Measurements from ENCODE around the gene STOML1. TPM values are rescaled to one million over a fixed set of nuclear protein-coding genes. Genes with fewer than 3 reads are reported as not detected.

Gene STOML1
- total RNA-seq, 1 experiment from 2014 or later, result 29.9 TPM

DNA sequence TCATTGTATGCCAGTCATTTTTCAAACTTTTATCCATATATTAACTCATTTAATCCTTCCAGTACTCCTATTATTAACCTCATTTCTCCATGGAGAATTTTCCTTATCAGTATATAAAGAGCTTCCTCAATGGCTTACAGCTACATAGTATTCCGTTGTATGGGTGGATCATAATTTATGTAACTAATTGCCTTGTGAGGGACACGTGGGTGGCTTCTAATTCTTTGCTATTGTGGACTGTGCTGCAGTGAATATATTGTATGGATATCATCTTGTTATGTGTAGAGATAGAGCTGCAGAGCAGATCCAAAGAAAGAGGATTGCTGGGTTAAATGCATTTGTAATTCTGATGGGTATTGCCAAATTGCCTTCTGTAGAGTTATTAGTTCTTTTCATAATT is 27.6 kb upstream of the STOML1 start:
- no peak for DNase-seq (ENCODE audit: low read depth)

DNA sequence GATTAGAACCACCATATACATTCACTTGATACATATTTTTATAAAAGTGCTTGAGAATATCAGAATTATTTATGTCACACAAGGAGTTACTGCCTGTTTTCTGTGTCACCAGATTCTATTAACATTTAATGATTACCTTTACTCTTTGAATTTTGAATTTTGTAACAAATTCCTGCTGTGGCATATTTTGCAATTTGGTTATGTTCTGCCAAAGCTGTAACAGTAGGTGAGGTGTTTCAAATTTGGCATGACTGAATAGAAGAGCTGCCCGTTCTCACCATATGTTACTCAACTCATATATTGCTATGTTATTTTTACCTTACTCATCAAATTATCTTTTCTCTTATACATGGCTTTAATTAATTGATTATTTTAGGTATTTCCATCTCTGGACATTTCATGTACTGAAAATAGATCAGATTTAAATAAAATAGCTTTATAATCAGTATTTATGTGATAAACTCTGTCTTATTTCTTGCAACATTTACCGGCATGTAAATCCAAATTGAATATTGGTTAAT is 21.3 kb upstream of the STOML1 start:
- DNase-seq (ENCODE audit: low read depth), result no peak

DNA sequence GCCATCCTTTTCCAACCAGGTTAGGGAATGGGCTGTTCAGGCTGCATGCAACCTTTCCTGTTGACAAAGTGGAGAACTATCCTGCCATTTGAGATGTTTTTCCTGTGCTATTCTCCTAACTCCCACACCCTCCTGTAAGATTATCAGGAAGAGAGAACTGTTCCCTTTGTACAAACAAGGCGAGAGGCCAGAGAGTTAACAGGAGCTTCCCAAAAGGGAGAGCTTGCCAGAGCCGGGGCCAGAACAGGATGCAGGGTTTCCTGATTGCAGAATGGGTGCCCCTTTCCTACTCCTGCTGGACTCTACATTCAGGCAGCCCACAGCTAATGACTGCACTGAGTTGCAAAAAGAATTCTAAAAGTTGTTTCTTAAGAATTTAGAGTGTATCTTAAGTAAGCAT is 19.5 kb upstream of the STOML1 start:
- no peak for DNase-seq (ENCODE audit: low read depth)

DNA sequence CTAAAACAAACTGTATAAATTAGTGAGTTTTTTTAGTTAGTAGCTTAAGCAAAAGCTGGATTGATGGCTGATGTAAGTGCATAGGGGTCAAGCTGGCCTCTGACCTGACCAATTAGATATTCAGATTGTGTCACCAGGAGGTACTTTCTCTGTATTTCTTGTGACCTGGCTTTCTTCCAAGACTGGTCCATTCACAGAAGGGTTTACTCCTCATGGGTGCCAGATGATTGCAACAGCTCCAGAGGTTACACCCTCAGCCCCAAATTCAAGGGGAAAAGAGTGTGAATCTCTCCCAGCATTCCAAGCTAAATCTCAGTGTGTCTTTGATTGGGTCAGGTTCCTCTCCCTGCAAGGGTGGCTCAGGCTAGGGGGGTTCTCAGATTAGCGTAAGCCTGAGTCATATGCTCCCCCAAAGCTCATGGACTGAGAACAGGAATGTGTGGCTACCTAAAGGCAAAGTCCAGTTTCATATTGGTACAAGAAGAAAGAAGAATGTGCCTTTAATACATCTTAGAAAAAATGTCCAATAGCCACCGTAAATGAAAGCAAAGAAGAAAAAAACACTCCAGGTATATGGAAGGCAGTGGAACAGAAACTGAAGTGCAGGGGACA is 18.9 kb upstream of the STOML1 start:
- no peak for DNase-seq (ENCODE audit: low read depth)

DNA sequence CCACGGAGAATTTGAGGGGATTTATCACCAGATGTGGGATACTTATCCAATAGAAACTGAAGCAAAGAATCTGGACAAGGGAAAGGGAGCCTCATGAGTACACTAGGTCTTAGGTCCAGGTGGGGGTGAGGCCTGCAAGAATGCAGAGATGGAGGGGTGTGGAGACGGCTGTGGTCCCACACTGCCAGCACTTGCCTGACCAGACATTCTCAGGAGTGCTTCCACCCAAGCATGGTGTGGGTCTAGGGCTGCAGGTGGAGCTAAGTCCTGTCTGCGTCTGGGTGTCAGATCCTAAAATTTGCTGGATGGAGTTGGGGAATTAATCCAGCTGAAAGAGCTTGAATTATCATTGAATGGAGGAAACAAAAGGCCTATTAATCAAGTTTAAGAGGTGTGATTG is 16.8 kb upstream of the STOML1 start:
- no peak for DNase-seq (ENCODE audit: low read depth)

DNA sequence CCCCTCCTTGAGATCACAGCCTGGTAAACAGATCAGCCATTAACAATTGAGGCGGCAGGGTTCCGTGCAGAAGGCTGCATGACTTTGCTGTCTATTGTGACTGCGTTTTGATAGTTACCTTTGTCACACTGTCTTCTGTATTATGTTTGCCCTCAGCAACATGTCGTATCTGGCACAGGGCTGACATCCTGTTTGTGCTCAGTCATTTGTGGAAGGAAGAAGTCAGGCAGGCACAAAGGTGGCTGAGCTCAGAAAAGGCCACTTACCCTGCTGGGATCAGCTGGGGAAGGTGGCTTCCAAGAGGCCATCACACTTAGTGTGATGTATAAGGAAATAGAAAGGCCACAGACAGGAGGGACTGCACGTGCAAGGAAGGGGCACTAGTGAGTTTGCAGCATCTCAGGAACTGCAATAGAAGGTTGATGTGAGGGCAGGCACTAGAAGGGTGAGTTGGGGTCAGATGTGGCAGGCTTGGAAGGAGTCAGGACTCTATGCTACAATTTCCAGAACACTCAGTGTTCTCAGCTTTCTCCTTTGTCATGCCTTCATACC is 15.8 kb upstream of the STOML1 start:
- no peak for DNase-seq (ENCODE audit: low read depth)

DNA sequence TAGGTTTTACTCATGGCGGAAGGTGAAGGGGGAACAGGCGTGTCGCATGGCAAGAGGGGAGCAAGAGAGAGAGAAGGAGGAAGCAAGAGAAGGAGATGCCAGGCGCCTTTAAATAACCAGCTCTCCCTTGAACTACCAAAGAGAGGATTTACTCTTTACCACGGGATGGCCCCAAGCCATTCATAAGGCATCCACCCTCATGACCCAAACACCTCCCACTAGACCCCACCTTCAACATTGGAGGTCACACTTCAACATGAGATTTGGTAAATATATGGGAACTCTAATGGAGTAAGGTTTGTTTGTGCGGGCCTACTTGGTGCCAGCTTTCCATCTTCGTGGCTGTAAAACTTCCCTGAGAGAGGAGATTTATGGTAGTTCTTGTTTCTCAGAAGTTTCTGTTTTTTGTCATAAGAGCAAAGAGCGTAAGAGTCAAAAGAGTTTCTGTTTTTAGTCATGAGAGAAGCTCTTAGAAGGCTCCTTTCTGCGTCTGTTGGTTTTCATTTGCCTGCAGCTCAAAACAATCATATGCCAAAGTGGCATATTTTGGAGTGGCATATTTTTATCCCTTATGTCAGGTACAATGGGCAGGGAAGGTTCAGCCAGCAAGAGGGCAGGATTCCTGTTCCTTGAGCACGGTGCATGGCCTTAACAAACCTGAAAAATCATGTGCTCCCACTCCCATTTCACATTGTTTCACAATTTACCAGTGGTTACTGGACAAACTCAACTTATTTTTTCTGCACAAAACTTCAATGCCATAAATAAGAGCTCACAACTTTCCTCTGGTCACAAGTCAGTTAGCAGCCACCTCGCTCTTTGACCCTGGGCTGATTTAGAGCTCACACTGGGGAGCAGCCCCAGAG is 14.9 kb upstream of the STOML1 start:
- DNase-seq (ENCODE audit: low read depth), result no peak

DNA sequence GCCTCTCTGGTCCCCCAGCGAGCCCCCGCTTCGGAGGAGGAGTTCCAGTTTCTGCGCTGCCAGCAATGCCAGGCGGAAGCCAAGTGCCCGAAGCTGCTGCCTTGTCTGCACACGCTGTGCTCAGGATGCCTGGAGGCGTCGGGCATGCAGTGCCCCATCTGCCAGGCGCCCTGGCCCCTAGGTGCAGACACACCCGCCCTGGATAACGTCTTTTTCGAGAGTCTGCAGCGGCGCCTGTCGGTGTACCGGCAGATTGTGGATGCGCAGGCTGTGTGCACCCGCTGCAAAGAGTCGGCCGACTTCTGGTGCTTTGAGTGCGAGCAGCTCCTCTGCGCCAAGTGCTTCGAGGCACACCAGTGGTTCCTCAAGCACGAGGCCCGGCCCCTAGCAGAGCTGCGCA is 5.9 kb upstream of the STOML1 start:
- no peak for DNase-seq (ENCODE audit: low read depth)

DNA sequence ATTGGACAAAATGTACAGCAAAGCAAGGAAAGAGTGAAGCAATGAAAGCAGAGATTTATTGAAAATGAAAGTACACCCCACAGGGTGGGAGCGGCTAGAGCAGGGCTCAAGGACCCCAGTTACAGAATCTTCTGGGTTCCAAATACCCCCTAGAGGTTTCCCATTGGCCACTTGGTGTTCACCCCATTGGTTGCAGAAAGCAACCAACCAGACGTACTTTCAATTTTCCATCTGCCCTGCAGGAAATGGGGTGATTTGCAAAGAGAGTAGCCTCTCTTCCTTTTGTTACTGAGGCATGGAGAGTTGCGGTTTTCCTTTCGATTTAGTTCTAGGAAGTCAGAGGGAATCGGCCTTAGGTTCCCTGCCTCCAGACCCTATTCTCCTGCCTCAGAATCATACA is 4.8 kb upstream of the STOML1 start:
- DNase-seq (ENCODE audit: low read depth), result peak; percentile 72

DNA sequence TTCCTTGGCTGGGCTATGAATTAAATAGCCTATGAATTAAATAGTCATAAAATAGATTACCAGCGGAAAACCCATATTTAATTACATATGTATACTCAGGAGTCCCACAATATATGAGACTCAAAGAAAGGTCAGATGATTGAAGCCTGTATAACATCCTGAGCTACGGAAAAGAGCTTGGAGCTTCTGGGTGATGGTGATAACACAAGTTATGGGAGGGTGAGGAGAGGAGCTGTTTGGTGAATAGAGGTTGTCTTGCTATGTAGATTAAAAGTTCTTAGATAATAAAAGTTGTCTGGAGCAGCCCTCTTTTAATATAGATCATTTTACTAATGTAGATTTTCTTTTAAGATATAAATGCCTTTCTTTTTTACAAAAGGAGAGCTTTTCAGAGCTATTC is 4.2 kb upstream of the STOML1 start:
- no peak for DNase-seq (ENCODE audit: low read depth)

DNA sequence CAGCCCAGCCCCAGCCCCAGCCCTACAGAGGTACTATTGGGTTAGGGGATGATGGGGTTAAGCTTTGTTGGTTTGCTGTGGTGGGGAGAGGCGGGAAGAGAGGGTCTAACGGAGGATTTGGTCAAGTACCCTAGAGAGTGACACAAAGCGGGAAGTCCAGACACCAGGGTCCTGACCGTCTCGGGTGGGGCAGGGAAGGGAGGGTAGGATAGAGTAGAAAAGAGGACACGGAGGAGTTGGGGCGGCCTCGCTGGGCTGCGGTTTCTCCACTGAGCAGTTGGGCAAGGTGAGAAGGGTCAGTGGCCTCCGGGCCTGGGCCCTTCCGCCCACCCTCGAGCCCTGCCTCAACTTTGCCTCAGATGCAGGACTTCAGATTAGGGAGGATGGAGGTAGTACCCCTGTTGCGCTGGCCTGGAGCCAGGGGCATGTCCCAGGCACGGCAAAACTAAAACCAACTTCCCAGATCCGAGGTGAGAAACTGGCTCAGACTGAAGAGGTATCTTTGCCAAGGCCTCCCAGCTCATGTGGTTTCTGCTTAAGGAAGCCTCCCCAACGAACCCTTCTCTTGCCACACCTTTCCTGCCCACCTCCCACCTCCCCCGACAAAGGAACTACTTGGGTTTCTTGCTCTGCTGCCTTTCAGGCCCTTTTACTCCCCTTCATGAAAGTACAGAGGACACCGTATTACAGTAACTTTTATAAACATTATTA is 3.0 kb upstream of the STOML1 start:
- DNase-seq (ENCODE audit: low read depth), result no peak

DNA sequence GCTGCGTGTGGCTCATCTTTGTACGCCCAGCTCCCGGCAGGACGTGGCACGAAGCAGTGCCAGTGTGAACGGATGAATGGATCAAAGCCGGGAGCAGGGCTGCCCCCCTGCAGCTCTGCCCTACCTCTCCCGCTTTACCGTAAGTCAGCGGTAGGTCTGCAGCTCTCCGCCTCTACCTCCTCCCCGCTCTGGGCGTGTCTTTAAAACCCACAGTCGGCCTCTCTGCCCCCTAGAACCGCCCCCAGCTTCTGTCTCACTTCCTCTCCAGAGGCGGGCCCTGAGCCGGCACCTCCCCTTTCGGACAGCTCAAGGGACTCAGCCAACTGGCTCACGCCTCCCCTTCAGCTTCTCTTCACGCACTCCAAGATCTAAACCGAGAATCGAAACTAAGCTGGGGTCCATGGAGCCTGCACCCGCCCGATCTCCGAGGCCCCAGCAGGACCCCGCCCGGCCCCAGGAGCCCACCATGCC is 2.4 kb upstream of the STOML1 start, which contains the start of gene PML:
Gene PML, plus strand, starts transcription at position 304 of the 471 bp plus-strand sequence. Its CDS starts 97 bp downstream, at position 401.
- DNase-seq (ENCODE audit: low read depth), result peak; percentile 93

DNA sequence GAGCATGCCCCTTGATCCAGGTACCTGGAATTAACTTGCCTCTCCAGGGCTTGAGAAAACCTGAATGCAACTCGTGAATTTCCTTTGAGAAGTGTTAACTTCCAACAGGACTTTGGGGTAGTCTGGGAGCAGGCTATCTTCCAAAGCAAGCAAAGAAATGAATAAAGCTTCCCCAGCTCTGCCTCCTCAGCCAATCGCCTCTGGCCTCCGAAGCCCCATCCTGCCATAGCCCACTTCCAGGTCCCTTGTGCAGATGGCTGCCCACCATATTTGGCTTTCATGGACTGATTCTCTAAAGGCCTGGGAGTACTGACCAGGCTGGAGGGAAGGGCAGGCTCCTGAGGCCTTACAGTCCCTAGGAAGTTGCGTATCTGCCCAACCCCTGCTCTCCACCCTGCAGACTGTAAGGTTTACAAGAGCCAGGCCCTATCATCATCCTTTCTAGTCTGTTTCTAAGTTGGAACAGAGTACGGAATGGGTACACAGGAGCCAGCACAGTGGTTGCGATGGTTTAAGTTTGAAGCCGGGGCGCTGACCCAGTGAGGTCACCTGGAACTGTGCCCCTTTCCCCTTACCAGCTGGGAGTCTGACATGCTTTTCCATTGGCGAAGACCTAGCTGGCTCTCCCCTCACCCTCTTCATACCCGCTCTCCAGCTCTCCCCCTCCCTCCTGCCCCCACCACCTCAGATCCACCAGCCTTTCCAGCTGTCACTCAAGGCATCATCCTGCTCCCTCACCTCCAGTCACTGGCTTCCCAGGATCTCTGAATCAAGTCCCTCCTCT is 1.3 kb upstream of the STOML1 start:
- DNase-seq (ENCODE audit: low read depth), result no peak

DNA sequence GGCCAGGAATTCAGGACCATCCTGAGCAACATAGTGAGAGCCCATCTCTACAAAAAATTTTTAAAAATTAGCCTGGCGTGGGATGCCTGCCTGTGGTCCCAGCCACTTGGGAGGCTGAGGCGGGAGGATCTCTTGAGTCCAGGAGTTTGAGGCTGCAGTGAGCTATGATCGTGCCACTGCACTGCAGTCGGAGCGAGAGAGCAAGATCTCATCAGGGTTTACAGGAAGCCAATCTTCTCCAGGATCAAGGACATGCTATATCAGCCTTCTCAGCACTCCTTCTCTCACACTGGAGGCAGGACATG is 451 bp upstream of the STOML1 start:
- DNase-seq (ENCODE audit: low read depth), result no peak

DNA sequence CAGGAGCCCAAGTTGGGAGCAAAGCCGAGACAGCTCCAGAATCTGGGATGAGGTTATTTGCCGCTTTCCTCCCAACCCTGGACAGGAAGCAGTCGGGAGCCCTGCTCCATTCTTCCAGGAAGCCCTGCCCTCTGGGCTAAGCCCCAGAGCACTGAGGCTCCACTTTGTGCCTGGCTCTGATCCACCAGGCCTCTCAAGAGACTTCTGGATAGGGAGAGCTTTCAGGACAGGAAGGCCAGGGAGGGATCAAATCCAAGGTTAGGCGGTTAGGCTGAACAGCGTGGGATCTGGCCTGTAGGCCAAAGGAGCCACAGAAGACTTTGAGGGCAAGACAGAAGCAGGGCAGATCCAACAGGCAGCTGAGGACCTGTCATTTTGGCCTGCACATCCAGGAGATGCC is 835 bp downstream of the STOML1 start:
- DNase-seq (ENCODE audit: low read depth), result peak; percentile 57

DNA sequence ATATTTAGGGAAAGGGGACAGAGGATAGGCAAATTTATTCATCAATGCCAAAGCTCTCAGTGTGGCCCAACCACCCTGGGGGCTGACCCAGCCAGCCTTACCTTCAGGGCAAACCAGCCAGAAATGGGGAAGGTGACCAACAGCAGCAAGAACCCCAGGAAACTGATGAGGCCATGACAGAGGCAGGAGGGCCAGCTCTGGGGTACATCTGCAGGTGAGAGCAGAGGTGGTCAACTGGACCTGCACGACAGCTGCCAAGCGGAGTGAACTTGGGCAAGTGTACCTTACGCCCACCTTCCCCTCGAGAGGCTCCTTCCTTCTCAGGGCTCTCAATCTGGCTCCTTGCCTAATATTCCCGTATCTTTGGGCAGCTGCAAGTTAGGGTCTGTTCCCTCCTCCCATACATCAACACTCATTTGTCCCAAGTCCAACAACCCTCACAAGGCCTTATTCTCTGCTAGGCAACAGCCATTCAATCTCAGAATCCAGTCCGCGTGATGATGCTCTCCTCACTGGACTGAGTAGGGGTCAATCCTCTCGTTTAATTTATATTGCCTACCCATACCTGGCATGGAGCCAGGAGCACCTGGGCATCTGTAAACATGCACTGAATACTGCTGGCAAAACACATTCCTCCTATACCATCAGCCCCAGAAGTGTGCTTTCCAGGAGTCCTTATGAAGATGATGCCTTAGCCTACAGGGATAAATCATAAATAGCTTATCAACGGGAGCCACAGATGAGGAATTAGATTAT is 1.7 kb downstream of the STOML1 start:
- no peak for DNase-seq (ENCODE audit: low read depth)

DNA sequence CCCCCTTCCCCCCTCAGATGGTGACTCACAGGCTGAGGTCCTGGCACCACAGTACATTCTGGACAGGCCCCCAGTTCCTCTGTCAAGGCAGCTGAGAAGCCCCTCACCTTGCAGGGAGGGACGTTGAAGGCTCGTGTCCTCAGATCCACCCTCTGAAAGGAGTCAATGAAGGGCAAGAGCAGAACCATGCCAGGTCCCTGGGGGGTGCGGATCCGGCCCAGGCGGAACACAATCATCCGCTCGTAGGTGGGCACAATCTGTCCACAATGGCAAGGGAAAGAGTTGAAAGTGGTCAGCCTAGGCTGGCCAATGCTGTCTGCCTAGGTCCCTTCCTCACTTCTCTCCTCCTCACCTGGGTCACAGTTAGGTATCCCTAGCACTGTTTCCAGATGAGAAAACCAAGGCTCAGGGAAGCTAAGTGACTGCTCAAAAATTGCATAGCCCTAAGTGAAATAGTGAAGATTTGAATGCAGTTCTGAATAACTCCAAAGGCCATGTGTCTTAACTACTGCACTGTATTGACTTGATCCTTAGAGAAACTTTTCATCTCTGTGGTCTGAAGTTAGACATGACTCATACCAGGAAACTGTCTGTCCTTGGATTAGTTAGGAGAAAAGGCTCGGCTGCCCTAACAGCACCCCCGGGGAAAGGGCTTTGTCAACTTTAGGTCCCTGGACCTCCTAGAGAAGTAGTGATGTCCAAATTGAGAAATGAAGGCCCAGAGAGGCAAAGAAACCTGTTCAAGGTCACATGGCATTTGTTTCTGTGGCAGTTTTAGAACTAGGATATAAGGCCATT is 2.9 kb downstream of the STOML1 start:
- peak; percentile 89 for DNase-seq (ENCODE audit: low read depth)

DNA sequence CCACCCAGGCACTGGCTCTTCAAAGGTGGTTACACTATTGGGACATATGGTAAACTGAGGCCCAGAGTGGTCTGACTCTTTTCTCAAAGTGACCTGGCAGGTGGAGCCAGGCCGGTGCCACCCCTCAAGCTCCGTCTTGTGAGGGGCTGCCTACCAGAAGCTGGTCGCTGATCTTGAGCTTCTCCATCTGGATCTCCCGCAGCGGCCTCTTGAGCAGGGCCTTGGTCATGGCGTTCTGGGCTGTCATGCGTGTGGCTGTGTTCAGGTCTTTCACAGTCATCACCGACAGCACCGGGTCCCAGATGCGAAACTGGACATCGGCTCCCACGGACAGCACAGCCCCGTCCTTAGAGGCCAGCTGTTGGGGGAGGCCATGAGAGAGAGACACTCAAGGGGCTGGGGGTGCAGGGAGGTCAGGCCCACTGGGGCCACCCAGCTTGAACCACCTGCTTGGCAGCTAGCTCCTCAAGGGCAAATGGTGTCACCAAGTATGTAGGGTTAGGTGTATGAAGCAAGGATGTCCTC is 3.6 kb downstream of the STOML1 start:
- DNase-seq (ENCODE audit: low read depth), result no peak

DNA sequence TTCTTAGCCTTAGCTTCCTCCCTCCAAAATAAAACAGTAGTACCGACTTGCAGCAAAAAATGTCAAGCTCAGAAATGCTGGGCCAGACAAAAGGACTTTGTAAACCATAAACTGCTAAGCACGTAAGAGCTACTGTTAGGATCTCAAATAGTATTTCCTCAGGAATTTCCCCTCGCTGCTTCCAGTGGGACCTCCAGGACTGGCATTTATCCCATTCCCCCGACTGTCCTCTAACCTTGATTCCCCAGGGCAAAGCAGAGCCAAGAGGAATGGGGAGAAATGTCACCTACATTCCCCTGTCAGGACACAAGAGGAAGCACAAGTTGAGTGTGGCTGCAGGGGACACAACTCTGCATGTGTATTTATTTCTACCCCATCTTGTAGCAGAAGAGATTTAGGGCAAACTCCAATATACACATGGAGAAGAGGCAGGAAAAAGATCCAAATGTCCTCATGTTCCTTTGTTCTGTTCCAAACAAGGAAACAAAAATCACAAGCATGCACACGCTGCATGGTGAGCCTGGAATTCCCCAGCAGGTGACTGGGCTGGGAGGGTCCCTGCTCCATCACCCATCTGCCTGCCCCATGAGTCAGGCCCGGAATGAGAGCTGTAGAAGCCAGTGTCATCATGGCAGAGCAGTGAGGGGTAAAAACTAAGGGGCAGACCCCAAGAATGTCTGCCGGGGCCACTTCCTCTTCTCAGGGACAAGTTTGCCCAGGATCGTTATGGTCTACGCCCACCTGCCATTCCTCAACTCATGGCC is 4.2 kb downstream of the STOML1 start:
- no peak for DNase-seq (ENCODE audit: low read depth)

All from LHCN-M2 (cell line).